ENCODE data around the gene GBP2. TPM values are rescaled to one million over a fixed set of nuclear protein-coding genes. Genes with fewer than 3 reads are reported as not detected.

The GBP2 gene
- total RNA-seq, 1 donor from 2014 or later: 1.6 TPM

DNA sequence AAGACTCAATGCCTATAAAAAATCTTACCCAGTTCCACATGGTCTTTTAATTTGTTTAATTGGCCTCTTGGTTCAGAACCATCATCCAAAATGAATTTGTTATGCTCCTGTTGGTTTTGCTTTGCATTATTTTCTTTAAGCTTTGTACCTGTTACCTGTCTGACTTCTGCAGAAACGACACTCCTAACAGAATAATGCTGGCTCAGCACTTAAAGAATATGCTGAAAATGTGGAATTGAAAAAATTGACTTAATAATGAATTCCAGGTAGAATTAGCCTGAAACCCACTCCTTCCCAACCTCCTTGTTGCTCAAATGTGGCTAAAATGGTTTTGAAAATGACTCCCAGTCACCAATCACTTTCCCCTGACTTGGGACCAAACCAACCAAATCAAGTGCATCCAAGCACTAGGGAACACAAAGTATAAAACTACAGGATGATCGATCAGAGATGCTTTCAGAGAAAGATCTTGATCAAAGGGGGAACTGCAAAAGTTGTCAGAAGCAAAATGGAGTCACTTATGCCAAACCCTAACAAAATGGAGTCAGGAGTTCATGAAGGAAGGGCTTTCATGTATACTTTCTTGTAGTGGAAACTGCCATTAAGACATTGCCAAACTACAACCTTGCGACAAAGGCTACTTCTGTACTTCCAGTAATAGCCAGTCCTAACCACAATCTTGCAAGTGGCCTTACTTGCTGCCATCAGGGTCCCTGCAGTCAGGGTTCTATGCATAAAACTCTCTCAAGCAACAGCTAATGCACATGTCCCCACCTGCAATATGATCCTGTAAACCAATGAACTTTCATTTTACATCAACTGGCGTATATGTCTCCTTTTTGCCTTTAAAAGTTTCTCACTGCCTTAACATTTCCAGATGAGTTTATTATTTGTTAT lies 44.5 kb upstream of the GBP2 start:
- Mint-ChIP-seq H3K36me3 (ENCODE audit: unreplicated experiment) (no peaks in the 10 kb centered on the region), H3K4me1 (ENCODE audit: unreplicated experiment) (no peaks in the 10 kb centered on the region), H3K27ac (ENCODE audit: unreplicated experiment) (no peak overlapping the region), H3K4me3 (ENCODE audit: unreplicated experiment) (no peak overlapping the region), H3K9me3 (ENCODE audit: unreplicated experiment) (no peaks in the 10 kb centered on the region), H3K27me3 (ENCODE audit: unreplicated experiment) (peaks cover 5% of the 10 kb centered on the region)
- TF ChIP-seq, protein P1, sequence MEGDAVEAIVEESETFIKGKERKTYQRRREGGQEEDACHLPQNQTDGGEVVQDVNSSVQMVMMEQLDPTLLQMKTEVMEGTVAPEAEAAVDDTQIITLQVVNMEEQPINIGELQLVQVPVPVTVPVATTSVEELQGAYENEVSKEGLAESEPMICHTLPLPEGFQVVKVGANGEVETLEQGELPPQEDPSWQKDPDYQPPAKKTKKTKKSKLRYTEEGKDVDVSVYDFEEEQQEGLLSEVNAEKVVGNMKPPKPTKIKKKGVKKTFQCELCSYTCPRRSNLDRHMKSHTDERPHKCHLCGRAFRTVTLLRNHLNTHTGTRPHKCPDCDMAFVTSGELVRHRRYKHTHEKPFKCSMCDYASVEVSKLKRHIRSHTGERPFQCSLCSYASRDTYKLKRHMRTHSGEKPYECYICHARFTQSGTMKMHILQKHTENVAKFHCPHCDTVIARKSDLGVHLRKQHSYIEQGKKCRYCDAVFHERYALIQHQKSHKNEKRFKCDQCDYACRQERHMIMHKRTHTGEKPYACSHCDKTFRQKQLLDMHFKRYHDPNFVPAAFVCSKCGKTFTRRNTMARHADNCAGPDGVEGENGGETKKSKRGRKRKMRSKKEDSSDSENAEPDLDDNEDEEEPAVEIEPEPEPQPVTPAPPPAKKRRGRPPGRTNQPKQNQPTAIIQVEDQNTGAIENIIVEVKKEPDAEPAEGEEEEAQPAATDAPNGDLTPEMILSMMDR (IDR thresholded peaks at IDR 0.05): no peak
- DNase-seq (ENCODE audit: extremely low spot score, unreplicated experiment): no peak

DNA sequence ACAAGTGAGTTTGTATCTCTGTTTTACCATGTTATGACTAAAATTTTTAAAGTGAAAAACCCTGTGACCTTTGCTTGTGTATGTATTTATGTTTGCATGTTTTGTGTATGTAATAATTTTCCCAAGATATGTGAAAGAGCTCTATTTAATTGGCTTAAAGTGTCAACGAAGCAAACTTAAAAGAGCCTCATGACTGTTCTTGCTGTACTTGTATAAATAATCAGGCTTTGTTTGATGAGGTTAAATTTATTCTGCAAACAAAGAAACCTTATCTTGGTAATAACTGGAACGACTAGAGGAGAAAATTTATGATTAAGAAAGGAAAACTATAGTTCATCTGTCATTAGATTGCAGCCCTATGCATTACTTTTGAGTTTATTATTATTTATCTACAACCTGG lies 43.3 kb upstream of the GBP2 start:
- H3K27ac Mint-ChIP-seq (ENCODE audit: unreplicated experiment): no peak overlapping the region
- no peaks in the 10 kb centered on the region for H3K9me3 Mint-ChIP-seq (ENCODE audit: unreplicated experiment)
- H3K27me3 Mint-ChIP-seq (ENCODE audit: unreplicated experiment): peaks cover 5% of the 10 kb centered on the region
- TF ChIP-seq, protein P1 (IDR thresholded peaks at IDR 0.05): no peak
- H3K36me3 Mint-ChIP-seq (ENCODE audit: unreplicated experiment): no peaks in the 10 kb centered on the region
- H3K4me3 Mint-ChIP-seq (ENCODE audit: unreplicated experiment): no peak overlapping the region
- DNase-seq (ENCODE audit: extremely low spot score, unreplicated experiment): no peak
- no peaks in the 10 kb centered on the region for H3K4me1 Mint-ChIP-seq (ENCODE audit: unreplicated experiment)

DNA sequence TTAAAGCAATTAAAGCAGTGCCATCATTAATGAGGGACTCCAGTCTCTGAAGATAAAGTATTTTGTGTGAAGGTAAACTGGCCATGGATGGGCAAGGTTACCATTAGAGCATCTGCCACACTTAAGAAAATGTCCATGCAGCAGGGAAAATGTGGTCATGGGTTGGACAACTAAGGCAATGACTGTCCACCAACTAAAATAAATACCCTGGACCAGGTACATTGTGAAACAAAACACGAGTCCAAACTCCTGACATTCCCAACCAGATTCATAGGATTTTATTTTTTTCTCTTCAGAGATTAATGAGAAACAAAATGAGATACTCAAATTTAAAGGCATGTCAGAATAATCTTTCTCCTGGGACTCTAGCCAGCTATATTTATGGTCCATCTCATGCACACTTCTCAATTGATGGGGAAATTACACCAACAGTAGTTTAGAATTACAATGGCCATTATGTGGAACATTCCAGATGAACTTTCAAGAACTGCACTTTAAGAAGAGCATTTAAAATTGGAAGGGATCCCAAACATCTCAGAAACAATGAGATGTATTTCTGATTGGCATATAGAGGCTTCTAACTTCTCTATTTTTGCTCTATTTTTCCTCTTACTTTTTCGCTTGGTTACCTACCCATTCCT lies 41.8 kb upstream of the GBP2 start:
- Mint-ChIP-seq H3K4me3 (ENCODE audit: unreplicated experiment) (no peak overlapping the region), H3K9me3 (ENCODE audit: unreplicated experiment) (no peaks in the 10 kb centered on the region), H3K27me3 (ENCODE audit: unreplicated experiment) (no peaks in the 10 kb centered on the region), H3K36me3 (ENCODE audit: unreplicated experiment) (no peaks in the 10 kb centered on the region), H3K4me1 (ENCODE audit: unreplicated experiment) (no peaks in the 10 kb centered on the region), H3K27ac (ENCODE audit: unreplicated experiment) (no peak overlapping the region)
- TF ChIP-seq, protein P1 (IDR thresholded peaks at IDR 0.05): no peak
- no peak for DNase-seq (ENCODE audit: extremely low spot score, unreplicated experiment)

DNA sequence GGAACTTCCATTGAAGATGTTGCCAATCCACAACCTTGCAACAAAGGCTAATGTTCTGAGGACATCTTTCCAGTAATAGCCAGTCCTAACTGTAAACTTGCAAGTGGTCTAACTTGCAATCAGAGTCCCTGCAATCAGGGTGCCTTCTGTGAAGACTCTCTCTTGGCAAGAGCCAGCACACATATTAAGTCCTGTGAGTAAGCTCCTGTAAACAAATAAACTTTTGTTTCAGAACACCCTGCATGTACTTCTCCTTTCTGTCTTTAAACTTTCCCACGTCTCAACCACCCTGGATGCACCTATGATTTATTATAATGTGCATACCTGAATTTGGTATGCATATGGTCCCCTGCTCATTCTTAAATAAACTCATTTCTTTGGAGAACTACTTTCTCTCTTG lies 40.8 kb upstream of the GBP2 start:
- TF ChIP-seq, protein P1 (IDR thresholded peaks at IDR 0.05): no peak
- no peak for DNase-seq (ENCODE audit: extremely low spot score, unreplicated experiment)
- Mint-ChIP-seq H3K4me1 (ENCODE audit: unreplicated experiment) (no peaks in the 10 kb centered on the region), H3K4me3 (ENCODE audit: unreplicated experiment) (no peak overlapping the region), H3K9me3 (ENCODE audit: unreplicated experiment) (no peaks in the 10 kb centered on the region), H3K27ac (ENCODE audit: unreplicated experiment) (no peak overlapping the region), H3K27me3 (ENCODE audit: unreplicated experiment) (no peaks in the 10 kb centered on the region), H3K36me3 (ENCODE audit: unreplicated experiment) (no peaks in the 10 kb centered on the region)

DNA sequence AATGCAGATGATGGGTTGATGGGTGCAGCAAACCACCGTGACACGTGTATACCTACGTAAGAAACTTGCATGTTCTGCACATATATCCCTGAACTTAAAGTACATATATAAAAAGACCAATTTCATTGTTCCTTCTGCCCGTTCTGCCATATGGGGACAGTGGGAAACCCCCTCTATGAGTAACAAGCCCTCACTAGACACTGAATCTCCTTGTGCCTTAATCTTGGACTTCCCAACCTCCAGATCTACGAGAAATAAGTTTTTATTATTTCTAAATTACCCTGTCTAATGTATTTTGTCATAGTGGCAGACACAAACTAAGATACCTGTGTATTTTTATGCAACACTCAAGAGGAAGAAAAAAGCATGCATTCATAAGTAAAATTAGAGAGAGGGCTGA lies 39.9 kb upstream of the GBP2 start:
- no peak for DNase-seq (ENCODE audit: extremely low spot score, unreplicated experiment)
- H3K27me3 Mint-ChIP-seq (ENCODE audit: unreplicated experiment): no peaks in the 10 kb centered on the region
- no peaks in the 10 kb centered on the region for H3K4me1 Mint-ChIP-seq (ENCODE audit: unreplicated experiment)
- H3K9me3 Mint-ChIP-seq (ENCODE audit: unreplicated experiment): no peaks in the 10 kb centered on the region
- no peak overlapping the region for H3K27ac Mint-ChIP-seq (ENCODE audit: unreplicated experiment)
- H3K36me3 Mint-ChIP-seq (ENCODE audit: unreplicated experiment): no peaks in the 10 kb centered on the region
- TF ChIP-seq, protein P1 (IDR thresholded peaks at IDR 0.05): no peak
- no peak overlapping the region for H3K4me3 Mint-ChIP-seq (ENCODE audit: unreplicated experiment)
